ENCODE data around the gene TP53TG5. TPM values are rescaled to one million over a fixed set of nuclear protein-coding genes. Genes with fewer than 3 reads are reported as not detected.

TP53TG5 gene
- total RNA-seq, 1 donor from 2014 or later = 0.08 TPM

- DNase-seq (ENCODE audit: low spot score) = no peak
- Mint-ChIP-seq H3K27ac (peak overlapping the region; percentile 74), H3K4me1 (ENCODE audit: low read depth) (peaks cover 61% of the 10 kb centered on the region), H3K27me3 (ENCODE audit: insufficient read depth) (no peaks in the 10 kb centered on the region), H3K9me3 (no peaks in the 10 kb centered on the region), H3K36me3 (ENCODE audit: low read depth) (peaks cover 33% of the 10 kb centered on the region), H3K4me3 (no peak overlapping the region)
- intact Hi-C loops (cut with micrococcal nuclease) = no loop called here
Observed at GRCh38 chr20:45338121-45339030, 39.7 kb downstream of the TP53TG5 start.

DNA sequence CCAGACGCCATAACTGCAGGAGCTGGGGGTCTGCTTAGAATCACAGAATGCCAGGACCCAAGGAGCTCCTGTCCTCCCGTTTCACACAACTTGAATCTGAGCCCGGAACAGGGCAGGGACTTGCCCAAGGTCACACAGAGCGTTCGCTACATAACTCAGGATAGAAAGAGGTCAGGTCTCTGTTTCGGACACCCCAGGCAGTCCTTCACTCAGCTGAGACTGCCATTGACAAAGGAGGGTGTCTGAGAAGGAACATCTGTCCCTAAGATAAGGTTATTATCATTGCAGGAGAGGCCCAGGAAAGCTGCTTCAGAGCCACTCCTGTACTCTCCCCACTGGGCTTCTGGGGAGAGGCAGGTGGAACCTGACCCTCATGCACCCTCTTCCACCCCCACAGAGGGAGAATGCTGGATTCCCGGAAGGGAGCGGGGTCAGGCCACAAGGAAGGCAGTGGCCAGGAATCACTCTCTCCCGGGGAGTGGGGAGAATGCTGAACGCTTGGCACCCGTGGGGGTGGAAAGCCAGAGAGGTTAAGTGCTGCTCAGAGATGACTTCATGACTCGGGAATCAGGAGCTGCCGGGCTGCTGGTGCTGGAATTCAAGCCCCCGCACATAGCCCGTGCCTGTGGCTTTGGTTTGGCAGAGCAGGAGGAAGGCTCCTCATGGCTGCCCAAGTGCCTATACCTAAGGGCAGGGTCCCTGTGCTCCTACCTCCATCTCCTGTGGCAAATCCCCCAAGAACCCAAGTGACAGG, 40.6 kb downstream of the TP53TG5 start:
- Mint-ChIP-seq H3K4me1 (ENCODE audit: low read depth) (peaks cover 53% of the 10 kb centered on the region), H3K27me3 (ENCODE audit: insufficient read depth) (no peaks in the 10 kb centered on the region), H3K27ac (peak overlapping the region; percentile 74), H3K36me3 (ENCODE audit: low read depth) (peaks cover 29% of the 10 kb centered on the region), H3K4me3 (no peak overlapping the region), H3K9me3 (no peaks in the 10 kb centered on the region)
- intact Hi-C loops (cut with micrococcal nuclease) = no loop called here
- DNase-seq (ENCODE audit: low spot score) = no peak

GRCh38 chr20:45336530-45337366, 41.4 kb downstream of the TP53TG5 start:
- DNase-seq (ENCODE audit: low spot score) = no peak
- H3K4me3 Mint-ChIP-seq = no peak overlapping the region
- H3K9me3 Mint-ChIP-seq = no peaks in the 10 kb centered on the region
- H3K4me1 Mint-ChIP-seq (ENCODE audit: low read depth) = peaks cover 45% of the 10 kb centered on the region
- peak overlapping the region; percentile 74 for H3K27ac Mint-ChIP-seq
- no peaks in the 10 kb centered on the region for H3K27me3 Mint-ChIP-seq (ENCODE audit: insufficient read depth)
- intact Hi-C loops (cut with micrococcal nuclease) = no loop called here
- peaks cover 30% of the 10 kb centered on the region for H3K36me3 Mint-ChIP-seq (ENCODE audit: low read depth)

- intact Hi-C loops (cut with micrococcal nuclease) = no loop called here
- no peak overlapping the region for H3K27ac Mint-ChIP-seq
- H3K27me3 Mint-ChIP-seq (ENCODE audit: insufficient read depth) = no peaks in the 10 kb centered on the region
- H3K4me3 Mint-ChIP-seq = no peak overlapping the region
- no peaks in the 10 kb centered on the region for H3K9me3 Mint-ChIP-seq
- DNase-seq (ENCODE audit: low spot score) = no peak
- H3K4me1 Mint-ChIP-seq (ENCODE audit: low read depth) = peaks cover 4% of the 10 kb centered on the region
- H3K36me3 Mint-ChIP-seq (ENCODE audit: low read depth) = peaks cover 49% of the 10 kb centered on the region
Observed at GRCh38 chr20:45330476-45330875, 47.6 kb downstream of the TP53TG5 start.

DNA sequence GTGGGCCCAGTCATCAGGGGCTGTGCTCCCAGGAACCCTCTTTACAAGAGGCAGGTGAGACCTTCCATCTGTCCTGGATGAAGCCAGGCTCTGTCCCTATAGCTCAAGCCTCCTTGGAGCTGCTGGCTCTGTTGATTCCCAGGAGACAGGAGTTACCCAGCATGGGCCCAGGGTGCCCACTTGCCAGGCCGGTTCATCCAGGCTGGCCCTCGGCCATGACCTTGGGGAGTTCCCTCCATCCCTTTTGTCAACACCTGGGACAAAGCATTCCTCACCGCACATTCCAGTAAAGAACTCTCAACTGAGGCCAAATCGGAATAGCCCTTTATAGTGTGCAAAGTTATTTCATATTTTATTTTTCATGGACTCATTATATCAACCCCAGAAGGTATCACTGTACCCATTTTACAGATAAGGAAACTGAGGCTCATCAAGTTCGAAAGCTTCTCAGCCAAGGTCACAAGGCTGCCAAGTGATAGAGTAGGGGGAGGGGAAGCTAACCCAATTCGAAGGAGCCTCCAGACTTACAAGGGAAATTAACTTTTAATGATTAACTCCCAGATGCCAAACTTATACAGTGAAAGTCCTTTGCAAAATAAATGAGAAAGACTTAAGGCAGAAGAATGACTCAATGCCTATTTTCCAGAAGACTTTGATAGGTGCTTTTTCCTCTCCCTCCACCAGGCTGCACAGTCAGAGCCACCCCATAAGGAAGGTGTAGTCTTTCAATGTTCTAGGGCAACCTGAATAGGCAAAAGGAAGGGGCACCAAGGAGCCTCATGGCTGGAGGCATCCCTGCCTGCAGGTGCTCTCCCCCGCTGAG, 48.4 kb downstream of the TP53TG5 start:
- Mint-ChIP-seq H3K27me3 (ENCODE audit: insufficient read depth) (no peaks in the 10 kb centered on the region), H3K4me1 (ENCODE audit: low read depth) (no peaks in the 10 kb centered on the region), H3K9me3 (no peaks in the 10 kb centered on the region), H3K27ac (no peak overlapping the region), H3K36me3 (ENCODE audit: low read depth) (peaks cover 51% of the 10 kb centered on the region), H3K4me3 (no peak overlapping the region)
- intact Hi-C loops (cut with micrococcal nuclease) = no loop called here
- DNase-seq (ENCODE audit: low spot score) = no peak

DNA sequence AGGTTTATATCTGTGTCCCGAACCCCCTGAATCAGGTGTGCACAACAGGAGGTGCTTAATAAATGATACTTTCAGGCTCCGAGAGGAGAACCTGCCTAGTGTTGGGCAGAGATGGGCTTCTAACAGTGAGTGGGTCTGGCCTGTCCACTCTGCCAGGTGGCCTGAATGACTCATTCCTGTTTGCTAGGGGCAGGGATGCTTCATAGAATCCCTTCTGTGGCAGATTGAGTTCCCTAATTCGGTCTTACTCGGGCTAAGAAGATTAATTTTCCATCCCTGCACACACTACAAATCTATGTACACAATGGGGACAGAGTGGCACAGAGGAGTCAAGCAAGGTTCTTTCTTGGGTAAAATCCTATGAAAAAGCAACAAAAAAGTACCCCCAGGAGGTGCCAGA, 49.7 kb downstream of the TP53TG5 start:
- DNase-seq (ENCODE audit: low spot score) = no peak
- peaks cover 54% of the 10 kb centered on the region for H3K36me3 Mint-ChIP-seq (ENCODE audit: low read depth)
- no peak overlapping the region for H3K27ac Mint-ChIP-seq
- intact Hi-C loops (cut with micrococcal nuclease) = no loop called here
- H3K4me1 Mint-ChIP-seq (ENCODE audit: low read depth) = peaks cover 2% of the 10 kb centered on the region
- no peak overlapping the region for H3K4me3 Mint-ChIP-seq
- no peaks in the 10 kb centered on the region for H3K27me3 Mint-ChIP-seq (ENCODE audit: insufficient read depth)
- no peaks in the 10 kb centered on the region for H3K9me3 Mint-ChIP-seq

GRCh38 chr20:45325371-45325770, 52.8 kb downstream of the TP53TG5 start:
- Mint-ChIP-seq H3K36me3 (ENCODE audit: low read depth) (peaks cover 42% of the 10 kb centered on the region), H3K4me1 (ENCODE audit: low read depth) (peaks cover 22% of the 10 kb centered on the region), H3K27ac (no peak overlapping the region), H3K27me3 (ENCODE audit: insufficient read depth) (no peaks in the 10 kb centered on the region), H3K4me3 (no peak overlapping the region), H3K9me3 (no peaks in the 10 kb centered on the region)
- intact Hi-C loops (cut with micrococcal nuclease) = no loop called here
- no peak for DNase-seq (ENCODE audit: low spot score)

DNA sequence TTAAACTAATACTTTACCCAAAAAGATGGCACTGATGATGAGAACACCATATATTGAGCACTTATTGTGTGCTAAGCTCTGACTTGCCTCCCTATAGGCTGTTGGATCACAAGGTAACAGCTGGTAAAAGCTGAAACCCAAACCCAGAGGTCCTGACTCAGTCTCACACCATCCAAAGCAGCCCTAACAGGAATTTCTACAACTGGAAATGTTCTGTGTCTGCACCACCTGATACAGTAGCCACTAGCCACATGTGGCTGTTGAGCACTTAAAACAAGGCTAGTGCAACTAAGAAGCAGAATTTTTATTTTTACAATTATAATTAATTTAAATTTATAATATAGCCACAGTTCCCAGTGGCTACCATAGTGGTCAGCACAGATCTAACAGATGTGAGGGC, 54.4 kb downstream of the TP53TG5 start:
- H3K9me3 Mint-ChIP-seq = no peaks in the 10 kb centered on the region
- H3K36me3 Mint-ChIP-seq (ENCODE audit: low read depth) = peaks cover 31% of the 10 kb centered on the region
- H3K27me3 Mint-ChIP-seq (ENCODE audit: insufficient read depth) = no peaks in the 10 kb centered on the region
- no peak for DNase-seq (ENCODE audit: low spot score)
- no peak overlapping the region for H3K4me3 Mint-ChIP-seq
- intact Hi-C loops (cut with micrococcal nuclease) = no loop called here
- peaks cover 33% of the 10 kb centered on the region for H3K4me1 Mint-ChIP-seq (ENCODE audit: low read depth)
- no peak overlapping the region for H3K27ac Mint-ChIP-seq

DNA sequence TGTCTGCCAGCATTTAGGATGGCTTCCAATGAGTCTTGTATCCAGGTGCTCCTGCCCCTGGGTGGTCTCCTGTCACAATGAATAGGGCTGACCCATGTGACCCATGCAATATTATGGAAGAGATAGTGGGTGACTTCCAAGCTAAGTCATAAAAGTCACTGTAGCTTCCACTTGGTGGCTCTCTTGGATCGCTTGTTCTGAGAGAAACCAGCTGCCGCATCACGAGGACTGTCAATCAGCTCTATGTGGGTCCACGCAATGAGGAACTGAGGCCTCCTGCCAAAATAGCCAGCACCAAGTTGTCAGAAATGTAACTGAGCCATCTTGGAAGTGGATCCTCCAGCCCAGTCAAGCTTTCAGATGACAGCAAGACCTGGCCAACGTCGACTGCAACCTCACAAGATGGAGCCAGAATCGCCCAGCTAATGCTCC, 55.2 kb downstream of the TP53TG5 start:
- peaks cover 40% of the 10 kb centered on the region for H3K4me1 Mint-ChIP-seq (ENCODE audit: low read depth)
- intact Hi-C loops (cut with micrococcal nuclease) = no loop called here
- H3K9me3 Mint-ChIP-seq = no peaks in the 10 kb centered on the region
- H3K4me3 Mint-ChIP-seq = no peak overlapping the region
- no peaks in the 10 kb centered on the region for H3K27me3 Mint-ChIP-seq (ENCODE audit: insufficient read depth)
- no peak overlapping the region for H3K27ac Mint-ChIP-seq
- peaks cover 23% of the 10 kb centered on the region for H3K36me3 Mint-ChIP-seq (ENCODE audit: low read depth)
- no peak for DNase-seq (ENCODE audit: low spot score)

Other genes with a start within 250 kb of the TP53TG5 start
- gene PI3, start 203.4 kb downstream of the TP53TG5 start, total RNA-seq = not detected in 2 replicates
- not detected in 2 replicates for gene SEMG1, start 171.3 kb downstream of the TP53TG5 start, total RNA-seq
- gene SEMG2, start 157.0 kb downstream of the TP53TG5 start, total RNA-seq = not detected in 2 replicates
- not detected in 2 replicates for gene SLPI, start 123.8 kb downstream of the TP53TG5 start, total RNA-seq
- gene RBPJL, start 71.5 kb downstream of the TP53TG5 start, total RNA-seq = 0.18 TPM in 1 of 2 replicates, not detected in the other
- 2.0 and 2.1 TPM in 2 replicates for gene MATN4, start 70.0 kb downstream of the TP53TG5 start, total RNA-seq
- gene SDC4, start 29.9 kb downstream of the TP53TG5 start, total RNA-seq = 220 and 222 TPM in 2 replicates
- 25.6 and 26.4 TPM in 2 replicates for gene SYS1, start 15.2 kb downstream of the TP53TG5 start, total RNA-seq
- 21.7 and 24.6 TPM in 2 replicates for gene DBNDD2, start 30.0 kb upstream of the TP53TG5 start, total RNA-seq
- gene PIGT, start 37.8 kb upstream of the TP53TG5 start, total RNA-seq = 89.8 and 90.6 TPM in 2 replicates
- not detected in 2 replicates for gene WFDC2, start 91.4 kb upstream of the TP53TG5 start, total RNA-seq
- not detected in 2 replicates for gene SPINT3, start 137.3 kb upstream of the TP53TG5 start, total RNA-seq
- not detected in 2 replicates for gene WFDC6, start 161.2 kb upstream of the TP53TG5 start, total RNA-seq
- not detected in 2 replicates for gene EPPIN, start 169.1 kb upstream of the TP53TG5 start, total RNA-seq
- gene WFDC8, start 201.0 kb upstream of the TP53TG5 start, total RNA-seq = not detected in 2 replicates

All from activated T-helper 1 cell treated with anti-CD3 and anti-CD28 coated beads, Interleukin-12 subunit alpha, Interleukin-12 subunit beta, Interleukin-2, Interleukin-4 antibody, amounts not matched to agents 30 ng/mL and 10 ng/mL and 1 ng/mL, durations not matched to agents 14 hours and 24 hours and 36 hours (primary cell).